SK-N-SH (cell line): Measurements from ENCODE around the gene FOXO1. TPM values are rescaled to one million over a fixed set of nuclear protein-coding genes. Genes with fewer than 3 reads are reported as not detected.

Source experiments
- CTCF ChIA-PET: fragments of 300-600, 350-600 bp; formaldehyde crosslinking; extraction: SDS; loops from one replicate; lab custom pipeline; 2021; lab: Yijun Ruan, JAX
- POLR2A ChIA-PET: fragments of 350-600 bp; sonication (Branson Sonifier 250); formaldehyde crosslinking; extraction: SDS; loops from one replicate; lab custom pipeline; 2020; ENCODE audit warnings: antibody characterized with exemption, inconsistent platforms; lab: Yijun Ruan, JAX
- DNase-seq: peaks from one replicate; pipeline ENCODE4 v3.0.0; 2012
- H2AFZ ChIP-seq: fragments of 200-600 bp; sonication (generic); 2 replicates; pipeline ENCODE4 v1.8.1; 2016; ENCODE audit warnings: antibody characterized with exemption, mild to moderate bottlenecking, low read depth
- H3F3A ChIP-seq: fragments of 200-600 bp; sonication (generic); replicated peaks from 2 replicates; pipeline ENCODE3; 2016; ENCODE audit warnings: antibody characterized with exemption, mild to moderate bottlenecking; ENCODE audit not compliant: insufficient read depth
- H3K27ac ChIP-seq, 2 experiments: fragments of 200-500 bp in 1 of 2; fragments of 200-600 bp in 1 of 2; sonication (Bioruptor generic) in 1 of 2; sonication (generic), shearing (Covaris generic) in 1 of 2; 2 replicates each; pipeline versions ENCODE4 v1.5.1 to v1.6.1; 2014 to 2016; ENCODE audit warnings: low read depth in 2 of 2, inconsistent platforms in 1 of 2, low read length in 1 of 2, mild to moderate bottlenecking in 1 of 2, mixed read lengths in 1 of 2
- H3K27me3 ChIP-seq: fragments of 200-600 bp; sonication (generic), shearing (Covaris generic); 2 replicates; pipeline ENCODE4 v1.6.1; 2016; ENCODE audit warnings: mixed run types; ENCODE audit not compliant: insufficient read depth
- H3K36me3 ChIP-seq, 2 experiments: fragments of 200-500 bp in 1 of 2; fragments of 200-600 bp in 1 of 2; sonication (Bioruptor generic) in 1 of 2; sonication (generic) in 1 of 2; replicated peaks in 1 of 2; 2 replicates each; pipeline versions ENCODE3 to v1.5.1; 2014 to 2016; ENCODE audit warnings: low read length in 1 of 2, mild to moderate bottlenecking in 1 of 2; ENCODE audit not compliant: insufficient read depth in 2 of 2, control insufficient read depth in 1 of 2
- H3K4me1 ChIP-seq, 2 experiments: fragments of 200-500 bp in 1 of 2; fragments of 200-600 bp in 1 of 2; sonication (Bioruptor generic) in 1 of 2; sonication (generic), shearing (Covaris generic) in 1 of 2; 2 replicates each; pipeline versions ENCODE4 v1.5.1 to v1.6.1; 2014 to 2016; ENCODE audit warnings: low read depth in 1 of 2, low read length in 1 of 2, mixed run types in 1 of 2; ENCODE audit not compliant: insufficient read depth in 2 of 2, control insufficient read depth in 1 of 2
- H3K4me2 ChIP-seq: fragments of 200-600 bp; sonication (generic), shearing (Covaris generic); 2 replicates; pipeline ENCODE4 v1.6.1; 2017; ENCODE audit warnings: mixed run types
- H3K4me3 ChIP-seq, 2 experiments: fragments of 200-500 bp in 1 of 2; fragments of 200-600 bp in 1 of 2; sonication (Bioruptor generic) in 1 of 2; sonication (generic), shearing (Covaris generic) in 1 of 2; 2 replicates each; pipeline versions ENCODE4 v1.5.1 to v1.8.1; 2014 to 2016; ENCODE audit warnings: low read depth in 2 of 2, inconsistent platforms in 1 of 2, low read length in 1 of 2, mild to moderate bottlenecking in 1 of 2, mixed read lengths in 1 of 2, moderate library complexity in 1 of 2
- H3K79me2 ChIP-seq: fragments of 200-600 bp; sonication (generic); 2 replicates; pipeline ENCODE4 v1.8.1; 2017; ENCODE audit warnings: mild to moderate bottlenecking; ENCODE audit not compliant: insufficient read depth
- H3K9ac ChIP-seq: fragments of 200-600 bp; sonication (generic); 2 replicates; pipeline ENCODE4 v1.6.1; 2017; ENCODE audit warnings: mixed run types
- H3K9me2 ChIP-seq: fragments of 200-600 bp; sonication (generic); 2 replicates; pipeline ENCODE4 v1.6.1; 2017; ENCODE audit warnings: mixed run types
- H3K9me3 ChIP-seq: fragments of 200-600 bp; sonication (generic); 2 replicates; pipeline ENCODE4 v1.6.1; 2017; ENCODE audit warnings: mixed run types, mild to moderate bottlenecking, moderate library complexity
- H4K20me1 ChIP-seq: fragments of 200-600 bp; sonication (generic); 2 replicates; pipeline ENCODE4 v1.6.1; 2017; ENCODE audit warnings: mild to moderate bottlenecking, mixed run types; ENCODE audit not compliant: insufficient read depth
- CHD2 ChIP-seq: fragments of 150-350 bp; IDR thresholded peaks from 2 replicates; pipeline ENCODE4 v1.6.1; 2018; ENCODE audit warnings: low read length; ENCODE audit not compliant: partially characterized antibody
- ELF1 ChIP-seq: IDR thresholded peaks from 2 replicates; pipeline ENCODE4 v1.4.0; 2012
- EZH2phosphoT487 ChIP-seq: fragments of 200-600 bp; sonication (generic); IDR thresholded peaks from 2 replicates; pipeline ENCODE4 v1.6.1; 2017; ENCODE audit warnings: low read depth, mixed run types, mild to moderate bottlenecking, antibody characterized with exemption, moderate library complexity, borderline replicate concordance
- FOXJ3 ChIP-seq: sonication (generic); formaldehyde crosslinking; IDR thresholded peaks from 2 replicates; pipeline ENCODE4 v1.5.1; 2020; ENCODE audit warnings: mild to moderate bottlenecking, missing genetic modification reagents
- FOXM1 ChIP-seq: IDR thresholded peaks from 2 replicates; pipeline ENCODE4 v1.4.0; 2012; ENCODE audit warnings: low read depth, mild to moderate bottlenecking
- GABPA ChIP-seq: IDR thresholded peaks from 2 replicates; pipeline ENCODE4 v1.4.0; 2012; ENCODE audit warnings: low read depth, mild to moderate bottlenecking
- MEF2A ChIP-seq: IDR thresholded peaks from 2 replicates; pipeline ENCODE4 v1.4.0; 2012; ENCODE audit warnings: low read depth, borderline replicate concordance
- MXI1 ChIP-seq: IDR thresholded peaks from 2 replicates; pipeline ENCODE4 v1.6.1; 2012; ENCODE audit warnings: mild to moderate bottlenecking, low read depth, low read length, improper control_type of control experiment
- NFIC ChIP-seq: IDR thresholded peaks from 2 replicates; pipeline ENCODE4 v1.4.0; 2012; ENCODE audit warnings: borderline replicate concordance
- POLR2AphosphoS5 ChIP-seq: IDR thresholded peaks from 2 replicates; pipeline ENCODE4 v1.6.1; 2012; ENCODE audit warnings: low read depth, low read length
- RAD21 ChIP-seq: IDR thresholded peaks from 2 replicates; pipeline ENCODE4 v1.6.1; 2012; ENCODE audit warnings: mild to moderate bottlenecking, low read length
- RCOR1 ChIP-seq: fragments of 150-350 bp; IDR thresholded peaks from 2 replicates; pipeline ENCODE4 v1.6.1; 2017; ENCODE audit warnings: antibody characterized with exemption, low read length
- REST ChIP-seq: IDR thresholded peaks from 2 replicates; pipeline ENCODE4 v1.6.1; 2012; ENCODE audit warnings: mild to moderate bottlenecking, low read depth, low read length, moderate library complexity
- RFX5 ChIP-seq: IDR thresholded peaks from 2 replicates; pipeline ENCODE4 v1.6.1; 2012; ENCODE audit warnings: mild to moderate bottlenecking, improper control_type of control experiment, low read length
- SMC3 ChIP-seq: IDR thresholded peaks from 2 replicates; pipeline ENCODE4 v1.6.1; 2012; ENCODE audit warnings: low read depth, low read length, improper control_type of control experiment
- USF2 ChIP-seq: fragments of 150-350 bp; IDR thresholded peaks from 2 replicates; pipeline ENCODE4 v1.6.1; 2017; ENCODE audit warnings: antibody characterized with exemption, low read length, low read depth, borderline replicate concordance
- YY1 ChIP-seq: IDR thresholded peaks from 2 replicates; pipeline ENCODE4 v1.4.0; 2012; ENCODE audit warnings: low read depth, mild to moderate bottlenecking
- WGBS: methylation state at CpG from one replicate; pipeline ENCODE4 v1.1.6; 2017; ENCODE audit warnings: low lambda C conversion rate; 5-methylcytosine and 5-hydroxymethylcytosine counted together
- polyA plus RNA-seq, 3 experiments: library from polyadenylated mRNA; depleted of rRNA; stranded (reverse); fragments of >200 nt; gene quantifications; 2 replicates each; pipeline ENCODE4 v1.2.3, GENCODE V29; 2012
- TF ChIP-seq, protein P1 (sequence below): IDR thresholded peaks from 2 replicates; pipeline ENCODE4 v1.4.0; 2012; ENCODE audit warnings: low read depth
- TF ChIP-seq, protein P2 (sequence below): IDR thresholded peaks from 2 replicates; pipeline ENCODE4 v1.4.0; 2012; ENCODE audit warnings: low read depth, borderline replicate concordance
- TF ChIP-seq, protein P3 (sequence below): IDR thresholded peaks from 2 replicates; pipeline ENCODE4; 2012

Gene FOXO1
- polyA plus RNA-seq, 1 of the 3 experiments (the other 2 are of a cell fraction) = 1.8 TPM

GRCh38 chr13:40626977-40627376 lies 39.5 kb downstream of the FOXO1 start:
- WGBS = 76% methylated on average over 1 of the region's 1 CpG
- no peaks in the 10 kb centered on the region for H3K27me3 ChIP-seq
- no peak overlapping the region for H2AFZ ChIP-seq
- no peaks in the 10 kb centered on the region for H3F3A ChIP-seq
- H3K4me2 ChIP-seq = no peak overlapping the region
- no peak overlapping the region for H3K27ac ChIP-seq
- no peaks in the 10 kb centered on the region; a peak in 1 of 4 replicates for H3K4me1 ChIP-seq
- ChIA-PET CTCF (no interaction called here), POLR2A (no interaction called here)
- peaks cover 6% of the 10 kb centered on the region; the same call in 1 of the 2 replicates for H3K79me2 ChIP-seq
- no peak for DNase-seq
- no peak overlapping the region for H3K4me3 ChIP-seq
- peaks cover 7% of the 10 kb centered on the region; the same call in 1 of the 2 replicates for H4K20me1 ChIP-seq
- TF ChIP-seq FOXM1 (no peak), POLR2AphosphoS5 (no peak), REST (no peak), USF2 (no peak), ELF1 (no peak), RAD21 (no peak), RFX5 (no peak), MXI1 (no peak), GABPA (no peak), EZH2phosphoT487 (no peak), YY1 (no peak), NFIC (no peak), RCOR1 (no peak), SMC3 (no peak), MEF2A (no peak), FOXJ3 (CRISPR knock-in tag) (no peak), CHD2 (no peak)
- TF ChIP-seq, protein P1, sequence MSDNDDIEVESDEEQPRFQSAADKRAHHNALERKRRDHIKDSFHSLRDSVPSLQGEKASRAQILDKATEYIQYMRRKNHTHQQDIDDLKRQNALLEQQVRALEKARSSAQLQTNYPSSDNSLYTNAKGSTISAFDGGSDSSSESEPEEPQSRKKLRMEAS = no peak
- TF ChIP-seq, protein P2, sequence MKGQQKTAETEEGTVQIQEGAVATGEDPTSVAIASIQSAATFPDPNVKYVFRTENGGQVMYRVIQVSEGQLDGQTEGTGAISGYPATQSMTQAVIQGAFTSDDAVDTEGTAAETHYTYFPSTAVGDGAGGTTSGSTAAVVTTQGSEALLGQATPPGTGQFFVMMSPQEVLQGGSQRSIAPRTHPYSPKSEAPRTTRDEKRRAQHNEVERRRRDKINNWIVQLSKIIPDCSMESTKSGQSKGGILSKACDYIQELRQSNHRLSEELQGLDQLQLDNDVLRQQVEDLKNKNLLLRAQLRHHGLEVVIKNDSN = no peak
- TF ChIP-seq, protein P3, sequence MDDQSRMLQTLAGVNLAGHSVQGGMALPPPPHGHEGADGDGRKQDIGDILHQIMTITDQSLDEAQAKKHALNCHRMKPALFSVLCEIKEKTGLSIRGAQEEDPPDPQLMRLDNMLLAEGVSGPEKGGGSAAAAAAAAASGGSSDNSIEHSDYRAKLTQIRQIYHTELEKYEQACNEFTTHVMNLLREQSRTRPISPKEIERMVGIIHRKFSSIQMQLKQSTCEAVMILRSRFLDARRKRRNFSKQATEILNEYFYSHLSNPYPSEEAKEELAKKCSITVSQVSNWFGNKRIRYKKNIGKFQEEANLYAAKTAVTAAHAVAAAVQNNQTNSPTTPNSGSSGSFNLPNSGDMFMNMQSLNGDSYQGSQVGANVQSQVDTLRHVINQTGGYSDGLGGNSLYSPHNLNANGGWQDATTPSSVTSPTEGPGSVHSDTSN = no peak
- no peak overlapping the region for H3K9ac ChIP-seq
- no peaks in the 10 kb centered on the region for H3K36me3 ChIP-seq
- H3K9me3 ChIP-seq = no peaks in the 10 kb centered on the region
- H3K9me2 ChIP-seq = no peaks in the 10 kb centered on the region
